H1 (cell line): Measurements from ENCODE around the gene SLC7A14. TPM values are rescaled to one million over a fixed set of nuclear protein-coding genes. Genes with fewer than 3 reads are reported as not detected.

Source experiments
- CTCF ChIA-PET: fragments of 300-600 bp; sonication (Branson Sonifier 250); formaldehyde crosslinking; loops from one replicate; lab custom pipeline; 2021; ENCODE audit not compliant: partially characterized antibody; lab: Charles Lee
- POLR2A ChIA-PET: fragments of 300-600 bp; sonication (Branson Sonifier 250); formaldehyde crosslinking; loops from one replicate; lab custom pipeline; 2021; ENCODE audit warnings: inconsistent platforms; ENCODE audit not compliant: partially characterized antibody; lab: Charles Lee
- DNase-seq, 2 experiments: peaks; one replicate each; pipeline versions ENCODE4 v3.0.0 to v3.0.0-alpha.2; 2010 to 2022; ENCODE audit warnings: low spot score in 2 of 2, low read depth in 1 of 2, mixed read lengths in 1 of 2
- FAIRE-seq: peaks from 2 replicates; lab custom pipeline; 2011; peaks lifted over from hg19 to GRCh38; lab: Jason Lieb, UNC
- H2AFZ ChIP-seq: 2 replicates; pipeline ENCODE4 v1.8.1; 2012; ENCODE audit warnings: low read length, inconsistent platforms
- H2AK5ac ChIP-seq: 2 replicates; pipeline ENCODE4 v1.6.1; 2013; ENCODE audit warnings: low read depth, low read length
- H2BK120ac ChIP-seq: replicated peaks from 2 replicates; pipeline ENCODE3; 2013; ENCODE audit warnings: low read depth, low read length, inconsistent platforms
- H2BK12ac ChIP-seq: 2 replicates; pipeline ENCODE4 v1.6.1; 2013; ENCODE audit warnings: low read depth, low read length
- H2BK15ac ChIP-seq: 2 replicates; pipeline ENCODE4 v1.6.1; 2013; ENCODE audit warnings: low read length
- H2BK20ac ChIP-seq: 2 replicates; pipeline ENCODE4 v1.6.1; 2013; ENCODE audit warnings: low read length
- H2BK5ac ChIP-seq: 2 replicates; pipeline ENCODE4 v1.6.1; 2013; ENCODE audit warnings: low read depth, low read length
- H3K14ac ChIP-seq: 2 replicates; pipeline ENCODE4 v1.6.1; 2013; ENCODE audit warnings: inconsistent platforms; ENCODE audit not compliant: insufficient read length
- H3K18ac ChIP-seq: 2 replicates; pipeline ENCODE4 v1.6.1; 2013; ENCODE audit warnings: low read length; ENCODE audit errors: extremely low read depth
- H3K23ac ChIP-seq: 2 replicates; pipeline ENCODE4 v1.6.1; 2013; ENCODE audit warnings: inconsistent platforms; ENCODE audit not compliant: insufficient read length
- H3K23me2 ChIP-seq: 2 replicates; pipeline ENCODE4 v1.6.1; 2013; ENCODE audit warnings: low read depth, low read length
- H3K27ac ChIP-seq: 2 replicates; pipeline ENCODE4 v1.6.1; 2011; ENCODE audit warnings: low read depth, low read length, inconsistent platforms
- H3K27me3 ChIP-seq, 4 experiments: replicated peaks in 1 of 4; 1 replicate in 1 of 4; 2 replicates in 3 of 4; pipeline versions ENCODE4 v1.6.1 to v1.8.1; 2011 to 2013; ENCODE audit warnings: low read length in 3 of 4, mild to moderate bottlenecking in 3 of 4, inconsistent platforms in 2 of 4, mixed read lengths in 2 of 4, moderate library complexity in 1 of 4; ENCODE audit not compliant: control insufficient read depth in 3 of 4, insufficient read depth in 3 of 4; ENCODE audit errors: extremely low read depth in 1 of 4
- H3K36me3 ChIP-seq, 4 experiments: 2 replicates each; pipeline versions ENCODE4 v1.6.1 to v1.8.1; 2011 to 2013; ENCODE audit warnings: mild to moderate bottlenecking in 4 of 4, low read length in 3 of 4, moderate library complexity in 2 of 4, control low read depth in 1 of 4, inconsistent platforms in 1 of 4; ENCODE audit not compliant: insufficient read depth in 4 of 4, control insufficient read depth in 2 of 4
- H3K4ac ChIP-seq: replicated peaks from 2 replicates; pipeline ENCODE3; 2013; ENCODE audit warnings: low read length, low read depth, mixed read lengths, inconsistent platforms; ENCODE audit not compliant: insufficient read length
- H3K4me1 ChIP-seq, 4 experiments: replicated peaks in 1 of 4; 1 replicate in 1 of 4; 2 replicates in 3 of 4; pipeline versions ENCODE4 v1.6.1 to v1.8.1; 2011 to 2013; ENCODE audit warnings: low read length in 3 of 4, inconsistent platforms in 2 of 4, mixed read lengths in 1 of 4; ENCODE audit not compliant: insufficient read depth in 4 of 4, control insufficient read depth in 3 of 4
- H3K4me2 ChIP-seq, 2 experiments: 2 replicates each; pipeline versions ENCODE4 v1.6.1 to v1.8.1; 2011 to 2013; ENCODE audit warnings: low read depth in 2 of 2, low read length in 2 of 2, control low read depth in 1 of 2, inconsistent platforms in 1 of 2, mild to moderate bottlenecking in 1 of 2; ENCODE audit not compliant: insufficient read depth in 1 of 2
- H3K4me3 ChIP-seq, 4 experiments: fragments of 200-600, 300-600 bp in 1 of 4; sonication (generic), shearing (Covaris generic), sonication (Bioruptor Twin) in 1 of 4; 2 replicates each; pipeline versions ENCODE4 v1.5.1 to v1.8.1; 2011 to 2016; ENCODE audit warnings: low read length in 4 of 4, low read depth in 3 of 4, control low read depth in 2 of 4, inconsistent platforms in 2 of 4, mild to moderate bottlenecking in 2 of 4, mixed read lengths in 1 of 4, moderate library complexity in 1 of 4; ENCODE audit not compliant: insufficient read depth in 2 of 4; ENCODE audit errors: extremely low read depth in 1 of 4
- H3K56ac ChIP-seq: replicated peaks from 2 replicates; pipeline ENCODE3; 2013; ENCODE audit warnings: low read depth, mild to moderate bottlenecking, mixed read lengths, low read length, inconsistent platforms; ENCODE audit not compliant: insufficient read length
- H3K79me1 ChIP-seq: 2 replicates; pipeline ENCODE4 v1.6.1; 2013; ENCODE audit warnings: low read depth, low read length, control low read depth
- H3K79me2 ChIP-seq, 2 experiments: 2 replicates each; pipeline versions ENCODE4 v1.6.1 to v1.8.1; 2012 to 2013; ENCODE audit warnings: low read length in 2 of 2, mild to moderate bottlenecking in 2 of 2, inconsistent platforms in 1 of 2; ENCODE audit not compliant: insufficient read depth in 2 of 2, control insufficient read depth in 1 of 2
- H3K9ac ChIP-seq, 4 experiments: replicated peaks in 1 of 4; 1 replicate in 1 of 4; 2 replicates in 3 of 4; pipeline versions ENCODE4 v1.6.1 to v1.8.1; 2011 to 2013; ENCODE audit warnings: low read depth in 3 of 4, low read length in 3 of 4, control low read depth in 2 of 4, mild to moderate bottlenecking in 2 of 4, moderate library complexity in 2 of 4, inconsistent platforms in 1 of 4; ENCODE audit errors: extremely low read depth in 1 of 4
- H3K9me3 ChIP-seq, 2 experiments: 2 replicates each; pipeline versions ENCODE4 v1.6.1 to v1.8.1; 2012 to 2013; ENCODE audit warnings: mild to moderate bottlenecking in 2 of 2, moderate library complexity in 2 of 2, control low read depth in 1 of 2, inconsistent platforms in 1 of 2, low read depth in 1 of 2, low read length in 1 of 2, mixed read lengths in 1 of 2; ENCODE audit not compliant: insufficient read depth in 2 of 2
- H4K20me1 ChIP-seq, 2 experiments: replicated peaks in 1 of 2; 2 replicates each; pipeline versions ENCODE3 to v1.8.1; 2011 to 2013; ENCODE audit warnings: inconsistent platforms in 2 of 2, low read length in 2 of 2, mild to moderate bottlenecking in 1 of 2; ENCODE audit not compliant: insufficient read depth in 2 of 2, control insufficient read depth in 1 of 2
- H4K5ac ChIP-seq: 2 replicates; pipeline ENCODE4 v1.6.1; 2013; ENCODE audit warnings: low read length, low read depth, mixed read lengths, inconsistent platforms; ENCODE audit not compliant: insufficient read length
- H4K8ac ChIP-seq: 2 replicates; pipeline ENCODE4 v1.8.0; 2013; ENCODE audit warnings: mild to moderate bottlenecking, moderate library complexity, low read length, inconsistent platforms; ENCODE audit not compliant: insufficient read depth; ENCODE audit errors: extremely low read depth
- H4K91ac ChIP-seq: replicated peaks from 2 replicates; pipeline ENCODE3; 2013; ENCODE audit warnings: low read length, mixed read lengths, inconsistent platforms; ENCODE audit not compliant: insufficient read length
- BRCA1 ChIP-seq: IDR thresholded peaks from 2 replicates; pipeline ENCODE4 v1.6.1; 2012; ENCODE audit warnings: low read depth, low read length, improper control_type of control experiment
- CHD2 ChIP-seq: IDR thresholded peaks from 2 replicates; pipeline ENCODE4 v1.6.1; 2012; ENCODE audit warnings: low read length, improper control_type of control experiment
- HDAC2 ChIP-seq, 2 experiments: fragments of 300-600 bp in 1 of 2; sonication (generic) in 1 of 2; IDR thresholded peaks; 2 replicates each; pipeline ENCODE4 v1.6.1; 2011 to 2012; ENCODE audit warnings: low read depth in 2 of 2, low read length in 2 of 2, mild to moderate bottlenecking in 2 of 2, moderate library complexity in 2 of 2, borderline replicate concordance in 1 of 2, inconsistent platforms in 1 of 2
- KDM4A ChIP-seq: IDR thresholded peaks from one replicate; pipeline ENCODE4 v1.7.1; 2012; ENCODE audit warnings: low read depth, mild to moderate bottlenecking, moderate library complexity, low read length, inconsistent platforms; ENCODE audit not compliant: severe bottlenecking
- RNF2 ChIP-seq: fragments of 200-900, 300-1000 bp; sonication (generic); IDR thresholded peaks from 2 replicates; pipeline ENCODE4 v1.7.1; 2016; ENCODE audit warnings: borderline replicate concordance, low read depth, mild to moderate bottlenecking, antibody characterized with exemption, low read length; ENCODE audit not compliant: poor library complexity, severe bottlenecking; ENCODE audit errors: missing control alignments
- SIN3A ChIP-seq, 2 experiments: IDR thresholded peaks in 1 of 2; conservative IDR thresholded peaks in 1 of 2; 2 replicates each; pipeline ENCODE4 v1.6.1; 2011 to 2012; ENCODE audit warnings: low read length in 2 of 2, improper control_type of control experiment in 1 of 2, low read depth in 1 of 2, mild to moderate bottlenecking in 1 of 2
- SIRT6 ChIP-seq: IDR thresholded peaks from one replicate; pipeline ENCODE4 v1.7.1; 2012; ENCODE audit warnings: low read length, inconsistent platforms
- SUZ12 ChIP-seq: fragments of 200-600 bp; sonication (generic); IDR thresholded peaks from 2 replicates; pipeline ENCODE4 v1.6.1; 2012; ENCODE audit warnings: mild to moderate bottlenecking, inconsistent platforms, low read length, moderate library complexity, mixed read lengths
- TEAD4 ChIP-seq: IDR thresholded peaks from 2 replicates; pipeline ENCODE4 v1.6.1; 2012; ENCODE audit warnings: low read depth, low read length, inconsistent platforms, mixed read lengths
- WGBS, 2 experiments: shearing (Covaris generic) in 1 of 2; methylation state at CpG; one replicate each; pipeline versions ENCODE4 v1.1.6 to v1.1.7; 2013 to 2015; ENCODE audit warnings: low lambda C conversion rate in 2 of 2, mixed read lengths in 2 of 2, inconsistent platforms in 1 of 2, low coverage in 1 of 2, missing lambda C conversion rate in 1 of 2; ENCODE audit not compliant: insufficient replicate concordance in 2 of 2, insufficient coverage in 1 of 2, insufficient read length in 1 of 2; ENCODE audit errors: extremely low coverage in 1 of 2, missing lambda C conversion rate in 1 of 2; 5-methylcytosine and 5-hydroxymethylcytosine counted together
- polyA plus RNA-seq, 7 experiments: library from polyadenylated mRNA; depleted of rRNA in 3 of 7; stranded (reverse) in 5 of 7; unstranded in 2 of 7; fragments of >200 nt in 5 of 7; fragments of 200-250 nt in 2 of 7; gene quantifications; 1 replicate in 5 of 7; 2 replicates in 1 of 7; 4 replicates in 1 of 7; pipeline versions ENCODE4 v1.2.1 to v1.2.3, GENCODE V29; 2011 to 2013; ENCODE audit warnings: missing spikeins in 2 of 7, mixed read lengths in 2 of 7
- total RNA-seq: library from RNA; stranded (reverse); fragmentation: NEBNext Ultra II Directional; extraction: Animal tissue kit (Norgen Biotek cat#: 25700); gene quantifications from 2 replicates; pipeline ENCODE4 v1.2.1, GENCODE V29; 2021

Gene SLC7A14
- total and polyA plus RNA-seq, 2 of the 8 experiments (the other 6 are each of a cell fraction or from before 2014, with no cell fraction given) = 0.21 to 0.95 TPM

DNA sequence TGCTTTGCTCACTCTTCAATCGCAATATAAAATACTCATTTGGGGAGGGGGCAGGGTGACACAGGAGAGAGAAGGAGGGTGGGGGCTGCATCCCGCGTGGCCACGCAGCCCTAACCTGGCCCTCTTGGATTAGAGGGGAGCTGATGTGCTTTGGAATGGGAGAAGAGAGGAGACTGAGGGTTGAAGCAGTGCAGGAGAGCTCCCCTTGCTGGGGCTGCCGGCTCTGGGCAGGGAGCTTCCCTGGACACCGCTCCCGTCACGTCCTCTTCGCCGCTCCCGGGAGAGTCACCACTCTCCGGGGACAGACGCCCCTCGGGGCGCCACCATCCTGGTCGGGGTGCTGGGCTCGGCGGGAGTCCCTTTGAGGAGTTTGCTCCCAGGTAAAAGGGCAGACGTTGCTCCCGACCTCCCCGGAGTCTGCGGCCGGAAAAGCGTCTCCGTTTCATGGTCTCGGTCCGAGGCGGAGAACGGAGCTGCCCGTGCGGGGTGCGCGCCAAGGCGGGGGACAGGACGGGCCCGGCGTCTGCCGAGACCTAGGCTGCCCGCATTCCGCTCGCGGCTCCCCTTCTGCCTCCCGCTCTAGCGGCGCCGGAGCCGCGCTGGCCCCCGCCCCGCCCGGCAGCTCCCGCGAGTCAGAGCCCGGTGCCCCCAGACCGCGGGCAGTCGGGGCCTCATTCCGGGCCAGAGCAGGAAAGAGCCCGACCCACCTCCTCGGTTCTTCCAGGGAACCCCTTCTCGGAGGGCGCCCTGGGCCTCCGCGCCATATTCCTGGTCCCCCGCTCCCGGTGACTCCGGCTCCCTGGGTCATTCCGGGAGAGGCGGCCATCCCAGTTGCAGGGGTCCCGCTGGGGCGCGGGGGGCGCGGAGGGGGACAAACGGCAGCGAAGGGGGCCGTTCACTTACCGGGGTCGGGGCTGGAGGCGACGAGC is 603 bp downstream of the SLC7A14 start:
- Histone ChIP-seq H2AFZ (no peak overlapping the region), H3K9ac (no peak overlapping the region)
- TF ChIP-seq RNF2 (no peak), KDM4A (peak; percentile 77), SIN3A (conservative IDR thresholded peaks at IDR 0.05 in 1 of 2, IDR thresholded peaks at IDR 0.05 in 1 of 2; ENCODE audit: low read depth in 1 of 2, low read length in 2 of 2) (no peak), HDAC2 (IDR thresholded peaks at IDR 0.05; ENCODE audit: borderline replicate concordance in 1 of 2, low read depth in 2 of 2, low read length in 2 of 2) (0 out of 4 replicates have a peak, but pooled peaks of 1 of the 2 experiments have one; percentile 11), BRCA1 (no peak), CHD2 (no peak), TEAD4 (peak; percentile 32; the same call in 1 of the 2 replicates), SUZ12 (peak; percentile 68; the same call in 1 of the 2 replicates), SIRT6 (no peak)

More for the DNA sequence above, 603 bp downstream of the SLC7A14 start:
- CTCF ChIA-PET = interaction anchor here (0.6 to 2.9 kb wide), 17 partner anchors 8 to 252 kb away, joined by 3 to 39 read pairs (median 4); partner anchors contain the start of gene CLDN11
- Histone ChIP-seq H4K8ac (no peak overlapping the region), H2BK5ac (no peak overlapping the region), H3K4me3 (peak overlapping the region; percentile 32 to 71 (median 60)), H4K20me1 (peaks cover 0 to 4% of the 10 kb centered on the region in 2 experiments), H3K23ac (no peak overlapping the region), H3K56ac (no peak overlapping the region), H3K4me1 (peaks cover 0 to 7% (median 3%) of the 10 kb centered on the region in 4 experiments; a peak in 4 of 7 replicates), H2AK5ac (no peak overlapping the region), H2BK20ac (no peak overlapping the region), H3K36me3 (no peaks in the 10 kb centered on the region), H3K4me2 (peak overlapping the region; percentile 83 to 85), H3K18ac (no peak overlapping the region), H3K14ac (no peak overlapping the region), H2BK12ac (no peak overlapping the region), H3K27ac (no peak overlapping the region), H3K79me2 (no peaks in the 10 kb centered on the region), H4K91ac (no peak overlapping the region), H2BK120ac (no peak overlapping the region), H2BK15ac (no peak overlapping the region), H3K9me3 (no peaks in the 10 kb centered on the region), H3K23me2 (peaks cover 6% of the 10 kb centered on the region; the same call in 1 of the 2 replicates), H3K4ac (no peak overlapping the region), H3K27me3 (peaks cover 0 to 25% (median 21%) of the 10 kb centered on the region in 4 experiments; a peak in 6 of 7 replicates), H3K79me1 (no peaks in the 10 kb centered on the region), H4K5ac (no peak overlapping the region)
- DNase-seq (peak in 1 of 2 experiments; percentile 72), FAIRE-seq (no peak)
- 2% methylated on average over 34 of the region's 81 CpGs; no CpG with 5 or more reads in 1 of the 2 experiments for WGBS, 2 experiments
- POLR2A ChIA-PET = interaction anchor here (1.0 to 1.1 kb wide), 2 partner anchors 97 to 284 kb away, joined by 3 to 4 read pairs; partner anchors contain the start of gene RPL22L1
